Caco-2 (cell line): ENCODE measurements around the gene MYDGF. TPM values are rescaled to one million over a fixed set of nuclear protein-coding genes. Genes with fewer than 3 reads are reported as not detected.

Experiments
- BruUV-seq: library from RNA; stranded (reverse); fragments of 400-500 nt; replicated peaks from 2 replicates; lab custom pipeline; 2021; lab: Mats Ljungman, UMichigan
- CTCF ChIA-PET: fragments of 300-600 bp; sonication (Branson Sonifier 250); formaldehyde crosslinking; loops from one replicate; lab custom pipeline; 2022; ENCODE audit warnings: antibody characterized with exemption; lab: Charles Lee
- POLR2A ChIA-PET: fragments of 300-600 bp; sonication (Branson Sonifier 250); formaldehyde crosslinking; loops from one replicate; lab custom pipeline; 2022; ENCODE audit warnings: antibody characterized with exemption; lab: Charles Lee
- DNase-seq, 2 experiments: peaks; one replicate each; pipeline versions ENCODE4 v3.0.0 to v3.0.0-alpha.2; 2020 to 2022
- H3K27me3 ChIP-seq: replicated peaks from 2 replicates; pipeline ENCODE4 v1.6.0; 2011; ENCODE audit warnings: low read length; ENCODE audit not compliant: control insufficient read depth, insufficient read depth
- H3K36me3 ChIP-seq: 2 replicates; pipeline ENCODE4 v1.5.1; 2011; ENCODE audit warnings: low read length; ENCODE audit not compliant: control insufficient read depth, insufficient read depth
- H3K4me1 ChIP-seq: fragments of 250-450 bp; sonication (Bioruptor Pico); 2 replicates; pipeline ENCODE4 v1.5.1; 2020; ENCODE audit warnings: mild to moderate bottlenecking
- H3K4me3 ChIP-seq: 2 replicates; pipeline ENCODE4 v1.5.1; 2011; ENCODE audit warnings: low read depth, mild to moderate bottlenecking, control low read depth, low read length
- H3K9me3 ChIP-seq: fragments of 250-450 bp; sonication (Bioruptor Pico); 2 replicates; pipeline ENCODE4 v1.5.1; 2020; ENCODE audit warnings: mild to moderate bottlenecking, moderate library complexity
- H3K27ac Mint-ChIP-seq: one replicate; pipeline ENCODE4 v1.8.0; 2022; ENCODE audit warnings: mixed read lengths; ENCODE audit not compliant: unreplicated experiment
- H3K27me3 Mint-ChIP-seq: one replicate; pipeline ENCODE4 v1.8.0; 2022; ENCODE audit warnings: mixed read lengths; ENCODE audit not compliant: insufficient read depth, unreplicated experiment
- H3K36me3 Mint-ChIP-seq: one replicate; pipeline ENCODE4 v1.8.0; 2022; ENCODE audit warnings: mild to moderate bottlenecking, mixed read lengths; ENCODE audit not compliant: insufficient read depth, unreplicated experiment
- H3K4me1 Mint-ChIP-seq: one replicate; pipeline ENCODE4 v1.8.0; 2022; ENCODE audit warnings: low read depth, mixed read lengths; ENCODE audit not compliant: unreplicated experiment
- H3K4me3 Mint-ChIP-seq: one replicate; pipeline ENCODE4 v1.8.0; 2022; ENCODE audit warnings: mild to moderate bottlenecking, moderate library complexity, mixed read lengths; ENCODE audit not compliant: unreplicated experiment
- H3K9me3 Mint-ChIP-seq: one replicate; pipeline ENCODE4 v1.8.0; 2022; ENCODE audit warnings: mixed read lengths; ENCODE audit not compliant: unreplicated experiment
- intact Hi-C: fragments of 100-400 bp; cut with micrococcal nuclease; formaldehyde crosslinking; loops from one replicate; pipeline ENCODE4 v1.10.0; 2022; ENCODE audit not compliant: unreplicated experiment
- total RNA-seq: library from RNA; stranded (reverse); gene quantifications from 2 replicates; pipeline ENCODE4 v1.2.3, GENCODE V29; 2022
- TF ChIP-seq, protein P1 (sequence below), 2 experiments: fragments of 200-600 bp in 1 of 2; IDR thresholded peaks; 1 replicate in 1 of 2; 2 replicates in 1 of 2; pipeline versions ENCODE4 v1.5.1 to v1.8.0; 2011 to 2022; ENCODE audit warnings: antibody characterized with exemption in 1 of 2, control low read depth in 1 of 2, inconsistent platforms in 1 of 2, low read depth in 1 of 2, low read length in 1 of 2, mild to moderate bottlenecking in 1 of 2, moderate library complexity in 1 of 2; ENCODE audit not compliant: insufficient read depth in 1 of 2, severe bottlenecking in 1 of 2, unreplicated experiment in 1 of 2

Gene MYDGF
- total RNA-seq, 1 experiment from 2014 or later = 106 TPM

DNA sequence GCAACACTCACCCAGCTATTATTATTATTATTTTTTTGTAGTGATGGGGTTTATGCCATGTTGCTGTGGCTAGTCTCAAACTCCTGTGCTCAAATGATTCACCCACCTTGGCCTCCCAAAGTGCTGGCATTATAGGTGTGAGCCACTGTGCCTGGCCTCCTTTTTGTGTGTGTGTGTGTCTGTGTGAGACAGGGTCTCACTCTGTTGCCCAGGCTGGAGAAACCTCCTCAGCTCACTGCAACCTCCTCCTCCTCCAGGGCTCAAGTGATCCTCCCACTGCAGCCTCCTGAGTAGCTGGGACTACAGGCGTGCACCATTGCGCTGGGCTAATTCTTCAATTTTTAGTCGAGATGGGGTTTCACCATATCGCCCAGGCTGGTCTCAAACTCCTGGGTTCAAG is 3.6 kb upstream of the MYDGF start:
- H3K36me3 ChIP-seq = no peaks in the 10 kb centered on the region
- no peak for DNase-seq
- ChIA-PET CTCF (interaction anchor here (0.6 kb wide), 1 partner anchor 118 kb away, joined by 9 read pairs; the partner anchor contains the start of gene FEM1A), POLR2A (interaction anchor here (0.6 kb wide), 1 partner anchor 50 kb away, joined by 5 read pairs; no protein-coding TSS in a partner anchor)
- H3K4me3 ChIP-seq = no peak overlapping the region
- H3K9me3 ChIP-seq = no peaks in the 10 kb centered on the region
- TF ChIP-seq, protein P1, sequence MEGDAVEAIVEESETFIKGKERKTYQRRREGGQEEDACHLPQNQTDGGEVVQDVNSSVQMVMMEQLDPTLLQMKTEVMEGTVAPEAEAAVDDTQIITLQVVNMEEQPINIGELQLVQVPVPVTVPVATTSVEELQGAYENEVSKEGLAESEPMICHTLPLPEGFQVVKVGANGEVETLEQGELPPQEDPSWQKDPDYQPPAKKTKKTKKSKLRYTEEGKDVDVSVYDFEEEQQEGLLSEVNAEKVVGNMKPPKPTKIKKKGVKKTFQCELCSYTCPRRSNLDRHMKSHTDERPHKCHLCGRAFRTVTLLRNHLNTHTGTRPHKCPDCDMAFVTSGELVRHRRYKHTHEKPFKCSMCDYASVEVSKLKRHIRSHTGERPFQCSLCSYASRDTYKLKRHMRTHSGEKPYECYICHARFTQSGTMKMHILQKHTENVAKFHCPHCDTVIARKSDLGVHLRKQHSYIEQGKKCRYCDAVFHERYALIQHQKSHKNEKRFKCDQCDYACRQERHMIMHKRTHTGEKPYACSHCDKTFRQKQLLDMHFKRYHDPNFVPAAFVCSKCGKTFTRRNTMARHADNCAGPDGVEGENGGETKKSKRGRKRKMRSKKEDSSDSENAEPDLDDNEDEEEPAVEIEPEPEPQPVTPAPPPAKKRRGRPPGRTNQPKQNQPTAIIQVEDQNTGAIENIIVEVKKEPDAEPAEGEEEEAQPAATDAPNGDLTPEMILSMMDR (IDR thresholded peaks at IDR 0.05; ENCODE audit: insufficient read depth in 1 of 2, low read depth in 1 of 2, low read length in 1 of 2, severe bottlenecking in 1 of 2, unreplicated experiment in 1 of 2) = no peak
- no peak overlapping the region for H3K27ac Mint-ChIP-seq
- no peaks in the 10 kb centered on the region for H3K9me3 Mint-ChIP-seq
- peaks cover 14% of the 10 kb centered on the region for H3K4me1 ChIP-seq
- H3K4me3 Mint-ChIP-seq = no peak overlapping the region
- intact Hi-C loops = loop anchor here (5.0 kb wide), 1 partner anchor 49 kb away; the partner anchor contains the start of gene DPP9
- H3K27me3 ChIP-seq = no peaks in the 10 kb centered on the region
- H3K27me3 Mint-ChIP-seq = no peaks in the 10 kb centered on the region
- BruUV-seq = no TSS peak
- H3K36me3 Mint-ChIP-seq = peaks cover 18% of the 10 kb centered on the region
- H3K4me1 Mint-ChIP-seq = no peaks in the 10 kb centered on the region

DNA sequence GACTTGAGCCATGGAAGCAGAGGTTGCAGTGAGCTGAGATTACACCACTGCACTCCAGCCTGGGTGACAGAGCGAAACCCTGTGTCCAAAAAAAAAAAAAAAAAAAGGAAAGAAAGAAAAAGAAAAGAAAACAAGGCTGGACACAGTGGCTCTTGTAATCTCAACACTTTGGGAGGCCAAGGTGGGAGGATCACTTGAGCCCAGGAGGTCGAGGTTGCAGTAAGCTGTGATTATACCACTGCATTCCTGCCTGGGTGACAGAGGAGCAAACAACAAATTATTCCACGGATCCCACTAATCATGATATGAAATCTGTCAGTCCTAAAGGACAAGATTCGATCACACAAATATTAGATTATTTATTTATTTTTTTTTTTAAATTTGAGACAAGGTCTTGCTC is 3.1 kb upstream of the MYDGF start:
- DNase-seq = no peak
- Histone ChIP-seq H3K9me3 (no peaks in the 10 kb centered on the region), H3K4me1 (peaks cover 14% of the 10 kb centered on the region), H3K36me3 (no peaks in the 10 kb centered on the region), H3K4me3 (no peak overlapping the region), H3K27me3 (no peaks in the 10 kb centered on the region)
- no TSS peak for BruUV-seq
- intact Hi-C loops = loop anchor here (5.0 kb wide), 1 partner anchor 49 kb away; the partner anchor contains the start of gene DPP9
- Mint-ChIP-seq H3K4me1 (no peaks in the 10 kb centered on the region), H3K4me3 (no peak overlapping the region), H3K36me3 (peaks cover 20% of the 10 kb centered on the region), H3K27ac (no peak overlapping the region), H3K9me3 (no peaks in the 10 kb centered on the region), H3K27me3 (no peaks in the 10 kb centered on the region)
- ChIA-PET CTCF (interaction anchor here (0.6 kb wide), 1 partner anchor 118 kb away, joined by 9 read pairs; the partner anchor contains the start of gene FEM1A), POLR2A (interaction anchor here (0.6 kb wide), 1 partner anchor 499 kb away, joined by 3 read pairs; no protein-coding TSS in a partner anchor)
- TF ChIP-seq, protein P1 (IDR thresholded peaks at IDR 0.05; ENCODE audit: insufficient read depth in 1 of 2, low read depth in 1 of 2, low read length in 1 of 2, severe bottlenecking in 1 of 2, unreplicated experiment in 1 of 2) = no peak

DNA sequence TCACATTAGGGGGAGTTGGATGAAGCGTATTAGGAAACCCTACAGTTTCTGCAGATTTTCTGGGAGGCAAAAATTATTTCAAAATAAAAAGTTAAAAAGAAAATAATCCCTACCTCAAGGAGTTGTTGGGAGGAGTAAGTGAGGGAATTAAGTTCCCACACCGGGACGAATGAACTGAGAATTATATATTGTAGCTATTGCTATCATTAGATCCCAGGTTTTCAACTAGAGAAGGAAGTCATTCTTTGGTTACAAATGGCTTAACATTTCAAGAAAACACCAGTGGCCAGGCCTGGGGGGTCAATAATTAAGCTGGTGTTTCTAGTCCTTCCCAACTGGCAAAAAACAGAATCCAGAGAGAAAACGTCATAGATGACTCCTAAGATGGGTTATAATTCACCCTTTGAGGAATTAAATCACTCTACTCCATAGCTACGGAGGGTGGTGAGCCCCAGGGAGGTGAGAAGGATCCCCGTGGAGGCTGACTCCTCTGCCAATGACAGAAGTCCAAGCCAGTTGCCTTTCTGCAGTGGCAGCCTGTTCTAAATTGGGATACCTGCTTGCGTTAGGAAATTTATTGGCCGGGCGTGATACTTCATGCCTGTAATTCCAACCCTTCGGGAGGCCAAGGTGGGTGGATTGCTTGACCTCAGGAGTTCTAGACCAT is 1.2 kb upstream of the MYDGF start:
- H3K4me3 ChIP-seq = no peak overlapping the region
- DNase-seq = no peak
- H3K36me3 Mint-ChIP-seq = peaks cover 15% of the 10 kb centered on the region

More for the DNA sequence above, 1.2 kb upstream of the MYDGF start:
- intact Hi-C loops = loop anchor here (5.0 kb wide), 1 partner anchor 51 kb away; the partner anchor contains the start of gene DPP9
- Histone ChIP-seq H3K27me3 (no peaks in the 10 kb centered on the region), H3K4me1 (peaks cover 14% of the 10 kb centered on the region), H3K36me3 (no peaks in the 10 kb centered on the region; the same call in 1 of the 2 replicates), H3K9me3 (no peaks in the 10 kb centered on the region)
- Mint-ChIP-seq H3K4me3 (no peak overlapping the region), H3K27ac (no peak overlapping the region), H3K27me3 (no peaks in the 10 kb centered on the region), H3K9me3 (no peaks in the 10 kb centered on the region), H3K4me1 (no peaks in the 10 kb centered on the region)
- ChIA-PET POLR2A (no interaction called here), CTCF (no interaction called here)
- no TSS peak for BruUV-seq
- TF ChIP-seq, protein P1 (IDR thresholded peaks at IDR 0.05; ENCODE audit: insufficient read depth in 1 of 2, low read depth in 1 of 2, low read length in 1 of 2, severe bottlenecking in 1 of 2, unreplicated experiment in 1 of 2) = no peak
